D721Med (cell line): ENCODE measurements around the gene FOXD1.
A peak's percentile ranks its signal among the peaks of the same experiment; 100 is the strongest.

Source experiments
- DNase-seq: peaks from one replicate; pipeline ENCODE4 v3.0.0; 2011; ENCODE audit warnings: low spot score; ENCODE audit not compliant: insufficient read length
- FAIRE-seq: peaks from 2 replicates; lab custom pipeline; 2011; peaks lifted over from hg19 to GRCh38; lab: Jason Lieb, UNC
- TF ChIP-seq, protein P1 (sequence below): IDR thresholded peaks from 2 replicates; pipeline ENCODE4 v1.5.1; 2012; ENCODE audit warnings: mild to moderate bottlenecking, control low read depth; ENCODE audit not compliant: insufficient read depth; ENCODE audit errors: missing control alignments

FOXD1 gene

DNA sequence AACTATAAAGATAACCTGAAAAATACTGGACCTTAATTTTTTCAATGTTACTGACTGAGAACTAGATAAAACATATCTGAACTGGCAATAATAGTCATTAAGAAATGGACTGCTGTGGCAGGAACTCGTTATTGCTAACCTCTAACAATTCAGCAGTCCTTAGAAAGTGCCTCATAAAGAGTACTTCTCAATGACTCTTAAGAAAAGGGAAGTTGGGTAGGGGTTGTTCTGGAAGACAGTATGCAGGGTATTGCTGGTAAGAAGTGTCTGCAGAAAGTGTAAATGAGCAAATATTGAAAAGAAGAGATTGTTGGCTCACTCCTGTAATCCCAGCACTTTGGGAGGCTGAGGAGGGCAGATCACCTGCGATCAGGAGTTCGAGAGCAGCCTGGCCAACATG is 27.9 kb downstream of the FOXD1 start:
- FAIRE-seq: no peak
- TF ChIP-seq, protein P1, sequence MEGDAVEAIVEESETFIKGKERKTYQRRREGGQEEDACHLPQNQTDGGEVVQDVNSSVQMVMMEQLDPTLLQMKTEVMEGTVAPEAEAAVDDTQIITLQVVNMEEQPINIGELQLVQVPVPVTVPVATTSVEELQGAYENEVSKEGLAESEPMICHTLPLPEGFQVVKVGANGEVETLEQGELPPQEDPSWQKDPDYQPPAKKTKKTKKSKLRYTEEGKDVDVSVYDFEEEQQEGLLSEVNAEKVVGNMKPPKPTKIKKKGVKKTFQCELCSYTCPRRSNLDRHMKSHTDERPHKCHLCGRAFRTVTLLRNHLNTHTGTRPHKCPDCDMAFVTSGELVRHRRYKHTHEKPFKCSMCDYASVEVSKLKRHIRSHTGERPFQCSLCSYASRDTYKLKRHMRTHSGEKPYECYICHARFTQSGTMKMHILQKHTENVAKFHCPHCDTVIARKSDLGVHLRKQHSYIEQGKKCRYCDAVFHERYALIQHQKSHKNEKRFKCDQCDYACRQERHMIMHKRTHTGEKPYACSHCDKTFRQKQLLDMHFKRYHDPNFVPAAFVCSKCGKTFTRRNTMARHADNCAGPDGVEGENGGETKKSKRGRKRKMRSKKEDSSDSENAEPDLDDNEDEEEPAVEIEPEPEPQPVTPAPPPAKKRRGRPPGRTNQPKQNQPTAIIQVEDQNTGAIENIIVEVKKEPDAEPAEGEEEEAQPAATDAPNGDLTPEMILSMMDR: no peak
- DNase-seq: no peak

DNA sequence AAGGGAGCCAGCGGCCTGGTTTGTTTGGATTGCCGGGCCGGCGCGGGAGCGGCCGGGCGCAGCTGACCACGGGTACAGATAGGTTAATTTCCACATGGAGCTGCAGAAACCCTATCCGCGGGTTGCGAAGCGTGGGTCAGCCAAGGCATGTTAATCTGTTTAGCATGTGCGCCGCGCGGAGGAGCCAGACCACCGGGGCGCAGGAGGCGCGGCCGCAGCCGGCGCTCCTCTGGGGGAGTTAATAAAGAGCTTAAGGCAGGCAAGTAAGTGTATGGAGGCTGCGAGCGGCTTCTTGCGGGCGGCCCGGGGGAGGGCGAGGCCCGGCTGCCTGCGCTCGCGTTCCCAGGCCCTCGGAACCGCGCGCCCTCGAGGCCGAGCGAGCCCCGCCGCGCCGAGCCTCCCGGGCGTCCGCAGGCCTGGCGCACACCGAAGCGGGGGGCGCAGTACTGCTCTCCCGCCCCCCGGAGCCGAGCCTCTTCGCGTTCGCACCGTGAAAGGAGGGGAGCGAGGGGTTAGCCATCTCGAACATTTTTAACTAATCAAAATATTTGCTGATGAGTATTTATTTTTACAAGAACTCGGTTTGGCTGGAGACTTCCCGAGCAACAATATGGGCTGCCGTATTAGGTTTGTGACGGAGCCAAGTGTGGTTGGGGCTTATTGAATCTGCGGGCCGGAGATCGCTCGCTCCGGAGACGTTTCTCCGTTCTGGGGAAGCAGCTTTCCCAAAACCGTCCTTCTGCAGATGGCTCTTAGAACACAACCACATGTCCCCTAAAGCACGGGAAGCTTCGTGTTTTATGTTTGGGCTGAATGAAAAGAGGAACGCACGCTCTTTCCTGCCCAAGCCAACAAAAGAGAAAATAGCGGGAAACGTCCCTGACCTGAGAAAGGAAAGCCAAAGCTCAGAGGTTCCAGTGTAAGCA is 28.8 kb downstream of the FOXD1 start:
- TF ChIP-seq, protein P1: no peak
- DNase-seq (peak; percentile 29), FAIRE-seq (no peak)

DNA sequence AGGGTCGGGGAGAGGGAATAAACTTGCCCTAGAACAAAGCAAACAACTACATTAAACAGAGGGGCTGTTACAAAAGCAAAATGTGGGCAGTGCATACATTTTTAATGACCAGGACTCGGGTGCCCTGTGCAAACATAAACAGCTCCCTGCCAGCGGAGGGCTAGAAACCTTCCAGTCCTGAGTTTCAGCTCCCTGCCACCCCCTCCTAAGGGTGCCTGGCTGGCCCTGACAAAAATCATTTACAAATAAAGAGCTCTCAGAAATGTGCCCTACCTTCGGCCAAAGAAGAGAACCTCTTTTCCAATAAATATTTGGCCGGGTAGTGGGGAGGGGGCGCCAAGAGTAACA is 29.5 kb downstream of the FOXD1 start:
- FAIRE-seq (no peak), DNase-seq (no peak)
- TF ChIP-seq, protein P1: no peak

DNA sequence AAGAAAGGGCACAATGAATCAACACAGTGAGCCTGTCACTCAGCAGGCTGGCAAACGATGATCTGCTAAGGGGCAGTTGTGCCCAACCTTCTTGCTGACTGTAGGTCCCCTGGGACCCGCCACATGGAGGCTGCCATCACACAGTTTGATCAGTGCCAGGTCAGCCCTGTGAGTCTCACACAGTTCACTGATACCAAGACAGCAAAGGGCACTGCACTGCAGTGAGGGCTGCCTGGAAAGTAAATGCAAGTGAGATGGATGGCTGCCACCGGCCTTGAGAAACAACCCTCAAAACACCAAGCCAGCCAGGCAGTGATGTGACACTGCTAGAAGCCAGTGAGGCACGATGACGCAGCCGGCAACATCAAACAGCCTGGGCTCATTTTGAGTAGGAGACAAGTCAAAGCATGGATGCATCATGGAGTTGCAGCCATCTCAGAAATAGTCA is 30.3 kb downstream of the FOXD1 start:
- FAIRE-seq (no peak), DNase-seq (no peak)
- TF ChIP-seq, protein P1: no peak

DNA sequence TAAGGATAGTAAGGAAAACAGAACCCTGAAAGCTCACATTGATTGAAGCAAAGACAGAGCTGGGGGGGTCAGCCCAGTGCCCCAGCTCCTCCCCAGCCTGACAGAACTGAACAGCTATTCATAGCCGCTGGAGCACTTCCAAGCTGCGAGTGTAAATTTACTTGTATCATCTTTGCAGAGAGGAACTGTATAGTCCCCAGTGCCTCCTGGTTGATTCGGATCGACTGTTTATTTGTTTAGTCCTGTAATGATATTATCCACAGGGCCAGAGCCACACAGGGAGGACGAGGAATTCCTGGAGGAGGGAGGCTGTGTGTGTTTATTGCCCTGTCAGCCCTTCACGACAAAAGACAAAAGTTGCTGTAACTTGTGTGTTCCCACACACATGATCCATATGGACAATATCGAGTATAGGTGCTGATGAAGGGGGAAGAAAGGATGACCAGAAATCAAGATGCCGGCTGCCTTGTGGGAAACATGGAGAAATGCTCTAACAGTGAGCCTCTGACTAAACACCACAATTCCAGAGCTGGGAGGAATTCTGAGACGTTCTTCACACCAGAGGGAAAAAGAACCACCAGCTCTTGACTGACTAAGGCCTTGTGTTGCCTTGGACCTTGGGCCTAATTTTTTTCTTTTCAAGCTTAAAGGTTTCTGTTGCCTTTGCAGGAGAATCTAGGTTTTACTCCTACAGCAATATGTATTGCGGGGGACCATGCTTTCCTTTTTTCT is 31.1 kb downstream of the FOXD1 start:
- DNase-seq (no peak), FAIRE-seq (no peak)
- TF ChIP-seq, protein P1: no peak

DNA sequence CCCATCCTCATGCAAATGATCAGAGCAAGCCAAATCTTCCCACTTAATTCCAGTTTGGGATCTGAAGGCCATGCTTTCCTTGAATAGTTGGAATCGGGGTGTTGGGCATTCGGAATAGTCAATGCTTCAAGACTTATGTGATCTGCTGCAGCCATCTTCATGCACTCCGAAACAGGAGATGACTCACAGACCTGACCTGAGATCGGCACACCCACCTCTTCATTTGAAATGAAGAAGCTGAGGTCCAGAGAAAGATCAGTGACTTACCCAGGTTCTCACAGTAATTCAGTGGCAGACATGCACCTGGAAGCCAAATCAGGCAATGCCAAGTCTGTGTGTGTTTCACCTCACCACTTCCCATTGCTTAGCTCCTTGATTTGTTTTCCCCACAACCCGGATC is 33.0 kb downstream of the FOXD1 start:
- TF ChIP-seq, protein P1: no peak
- FAIRE-seq: no peak
- no peak for DNase-seq

DNA sequence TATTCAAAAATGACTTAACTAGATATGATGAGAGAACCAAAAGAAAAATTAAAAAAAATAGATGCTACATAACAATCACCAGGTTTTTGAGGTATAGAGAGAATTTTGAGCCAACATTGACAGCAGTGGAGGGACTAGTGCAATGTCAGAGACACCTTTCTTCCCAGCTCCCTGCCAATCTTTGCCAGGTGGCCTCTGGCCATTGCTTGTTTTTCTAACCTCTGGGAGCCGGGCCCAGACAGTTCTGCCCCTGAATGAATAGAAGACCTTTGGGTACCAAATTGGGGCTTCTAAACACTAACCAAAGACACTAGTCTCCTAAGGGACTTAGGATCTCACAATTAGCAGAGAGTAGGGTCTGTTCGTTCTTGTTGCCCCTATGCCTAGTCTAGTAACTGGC is 33.4 kb downstream of the FOXD1 start:
- FAIRE-seq: no peak
- no peak for DNase-seq
- TF ChIP-seq, protein P1: no peak
